GM12878 (cell line): ENCODE data around the gene UQCR11. TPM values are rescaled to one million over a fixed set of nuclear protein-coding genes. Genes with fewer than 3 reads are reported as not detected.

Source experiments
- ELK1 ChIP-seq: IDR thresholded peaks from 2 replicates; pipeline ENCODE4 v1.6.1; 2012; ENCODE audit warnings: low read depth, low read length, improper control_type of control experiment
- ESRRA ChIP-seq: IDR thresholded peaks from 2 replicates; pipeline ENCODE4 v1.6.1; 2012; ENCODE audit warnings: mild to moderate bottlenecking, low read length, improper control_type of control experiment
- EZH2 ChIP-seq: IDR thresholded peaks from 2 replicates; pipeline ENCODE4 v1.6.1; 2012; ENCODE audit warnings: low read depth, mild to moderate bottlenecking, control low read depth, inconsistent platforms, low read length, borderline replicate concordance; ENCODE audit not compliant: control insufficient read depth
- HSF1 ChIP-seq: fragments of 150-350 bp; IDR thresholded peaks from 2 replicates; pipeline ENCODE4 v1.6.1; 2014; ENCODE audit warnings: mild to moderate bottlenecking, low read depth, low read length
- IKZF2 ChIP-seq, 2 experiments: fragments of 450-650 bp; IDR thresholded peaks; 2 replicates each; pipeline ENCODE4 v1.6.1; 2017; ENCODE audit warnings: mild to moderate bottlenecking in 2 of 2, moderate library complexity in 2 of 2
- NFIC ChIP-seq: IDR thresholded peaks from 2 replicates; pipeline ENCODE4 v1.6.1; 2012; ENCODE audit warnings: low read depth, mild to moderate bottlenecking, inconsistent platforms, low read length, moderate library complexity
- RAD51 ChIP-seq: fragments of 450-650 bp; IDR thresholded peaks from 2 replicates; pipeline ENCODE4 v1.6.1; 2016; ENCODE audit warnings: moderate library complexity, mild to moderate bottlenecking, inconsistent platforms
- RBBP5 ChIP-seq: fragments of 200-600 bp; sonication (generic); conservative IDR thresholded peaks from 2 replicates; pipeline ENCODE4 v1.6.1; 2016
- SIN3A ChIP-seq: IDR thresholded peaks from 2 replicates; pipeline ENCODE4 v1.6.1; 2012; ENCODE audit warnings: low read depth, low read length, improper control_type of control experiment
- SIX5 ChIP-seq: IDR thresholded peaks from 2 replicates; pipeline ENCODE4 v1.6.1; 2011; ENCODE audit warnings: mild to moderate bottlenecking, low read depth, low read length, moderate library complexity; ENCODE audit not compliant: severe bottlenecking
- SKIL ChIP-seq: fragments of 450-650 bp; IDR thresholded peaks from 2 replicates; pipeline ENCODE4 v1.6.1; 2017; ENCODE audit warnings: mild to moderate bottlenecking, low read depth, inconsistent platforms; ENCODE audit not compliant: poor library complexity, severe bottlenecking
- SMAD1 ChIP-seq: fragments of 450-650 bp; IDR thresholded peaks from 2 replicates; pipeline ENCODE4 v1.6.1; 2018; ENCODE audit warnings: mild to moderate bottlenecking, low read depth; ENCODE audit not compliant: partially characterized antibody
- SRF ChIP-seq, 2 experiments: IDR thresholded peaks; 2 replicates each; pipeline ENCODE4 v1.6.1; 2011; ENCODE audit warnings: low read depth in 2 of 2, low read length in 2 of 2, mild to moderate bottlenecking in 1 of 2, moderate library complexity in 1 of 2
- TBL1XR1 ChIP-seq: IDR thresholded peaks from 2 replicates; pipeline ENCODE4 v1.6.1; 2012; ENCODE audit warnings: low read depth, low read length, improper control_type of control experiment
- TCF7 ChIP-seq: IDR thresholded peaks from 2 replicates; pipeline ENCODE4 v1.6.1; 2014; ENCODE audit warnings: antibody characterized with exemption, borderline replicate concordance
- ZBTB11 ChIP-seq: fragments of 450-650 bp; formaldehyde crosslinking; IDR thresholded peaks from 2 replicates; pipeline ENCODE4 v1.5.0; 2022; ENCODE audit warnings: mild to moderate bottlenecking, missing genetic modification characterization
- ZBTB33 ChIP-seq: fragments of 450-650 bp; IDR thresholded peaks from 2 replicates; pipeline ENCODE4 v1.6.1; 2017; ENCODE audit warnings: mild to moderate bottlenecking
- ZNF24 ChIP-seq: fragments of 450-650 bp; IDR thresholded peaks from 2 replicates; pipeline ENCODE4 v1.6.1; 2017; ENCODE audit warnings: antibody characterized with exemption, mild to moderate bottlenecking
- ZNF274 ChIP-seq: IDR thresholded peaks from one replicate; pipeline ENCODE4 v1.8.0; 2011; ENCODE audit not compliant: insufficient read length, insufficient read depth
- ZNF384 ChIP-seq: IDR thresholded peaks from 2 replicates; pipeline ENCODE4 v1.6.1; 2012; ENCODE audit warnings: low read depth, mild to moderate bottlenecking, low read length, improper control_type of control experiment, borderline replicate concordance
- polyA plus RNA-seq, 11 experiments: library from polyadenylated mRNA; depleted of rRNA in 4 of 11; unstranded in 6 of 11; stranded (reverse) in 5 of 11; fragments of >200 nt; fragmentation: Nextera tagmentation in 4 of 11; fragmentation: Illumina TruSeq in 1 of 11; extraction: Ambion mirVana in 4 of 11; extraction: Trizol in 1 of 11; gene quantifications; 1 replicate in 1 of 11; 2 replicates in 10 of 11; pipeline versions ENCODE4 v1.2.1 to v1.2.3, GENCODE V29; 2011 to 2016; ENCODE audit warnings: inconsistent platforms in 2 of 11, missing spikeins in 2 of 11, low read depth in 1 of 11
- total RNA-seq, 4 experiments: library from RNA; depleted of rRNA in 3 of 4; stranded (reverse); fragments of >200 nt in 3 of 4; fragmentation: Illumina TruSeq in 1 of 4; extraction: Trizol in 1 of 4; gene quantifications; 2 replicates each; pipeline versions ENCODE4 v1.2.1 to v1.2.3, GENCODE V29; 2013 to 2021

The UQCR11 gene
- total and polyA plus RNA-seq, 10 of the 15 experiments (the other 5 are each of a cell fraction or from before 2014, with no cell fraction given), result 28.6 to 586 (median 193) TPM

GRCh38 chr19:1592024-1592754, 13.1 kb downstream of the UQCR11 start (continued):
- TF ChIP-seq HSF1 (no peak), ZBTB33 (no peak), SMAD1 (no peak), SIN3A (peak; percentile 65; the same call in 1 of the 2 replicates), NFIC (no peak), ZNF384 (no peak), ZNF24 (no peak), ESRRA (no peak), RBBP5 (no peak), TCF7 (no peak), ELK1 (no peak), ZBTB11 (CRISPR knock-in tag) (no peak), SKIL (no peak), SIX5 (no peak), EZH2 (no peak), SRF (IDR thresholded peaks at IDR 0.05; ENCODE audit: low read depth in 2 of 2, low read length in 2 of 2) (no peak), RAD51 (no peak), TBL1XR1 (no peak), ZNF274 (no peak), IKZF2 (IDR thresholded peaks at IDR 0.05) (no peak)
